SJSA1 (cell line): Measurements from ENCODE around the gene TM9SF2. TPM values are rescaled to one million over a fixed set of nuclear protein-coding genes. Genes with fewer than 3 reads are reported as not detected.

Source experiments
- DNase-seq, 2 experiments: peaks; one replicate each; pipeline ENCODE4 v3.0.0-alpha.2; 2015 to 2020; ENCODE audit warnings: low spot score in 2 of 2, low read depth in 1 of 2
- H3K27ac ChIP-seq: fragments of 250-450 bp; sonication (Bioruptor Pico); 2 replicates; pipeline ENCODE4 v1.5.1; 2020; ENCODE audit warnings: mild to moderate bottlenecking, moderate library complexity
- H3K27me3 ChIP-seq: fragments of 250-450 bp; sonication (Bioruptor Pico); replicated peaks from 2 replicates; pipeline ENCODE4 v1.5.1; 2020; ENCODE audit warnings: mild to moderate bottlenecking, moderate library complexity
- H3K36me3 ChIP-seq: fragments of 250-450 bp; sonication (Bioruptor Pico); 2 replicates; pipeline ENCODE4 v1.5.1; 2020; ENCODE audit warnings: mild to moderate bottlenecking
- H3K4me1 ChIP-seq: fragments of 250-450 bp; sonication (Bioruptor Pico); replicated peaks from 2 replicates; pipeline ENCODE4 v1.6.1; 2021; ENCODE audit warnings: mild to moderate bottlenecking
- H3K4me3 ChIP-seq: fragments of 250-450 bp; sonication (Bioruptor Pico); 2 replicates; pipeline ENCODE4 v1.5.1; 2020; ENCODE audit warnings: mild to moderate bottlenecking
- H3K9me3 ChIP-seq: fragments of 250-450 bp; sonication (Bioruptor Pico); replicated peaks from 2 replicates; pipeline ENCODE4 v1.5.1; 2020; ENCODE audit warnings: mild to moderate bottlenecking
- total RNA-seq: library from RNA; depleted of rRNA; stranded (reverse); fragments of >200 nt; shearing (Covaris generic); gene quantifications from 2 replicates; pipeline ENCODE4 v1.2.3, GENCODE V29; 2014

The TM9SF2 gene
- total RNA-seq, 1 experiment from 2014 or later, result 846 TPM

- Histone ChIP-seq H3K9me3 (no peaks in the 10 kb centered on the region), H3K4me1 (peaks cover 18% of the 10 kb centered on the region)
- DNase-seq, result no peak
These were observed 84.3 kb downstream of the TM9SF2 start for GRCh38 chr13:99585609-99586008.

GRCh38 chr13:99587021-99587420 is 85.7 kb downstream of the TM9SF2 start:
- H3K27me3 ChIP-seq, result peaks cover 3% of the 10 kb centered on the region; the same call in 1 of the 2 replicates
- DNase-seq, result peak in 1 of 2 experiments; percentile 58
- peaks cover 25% of the 10 kb centered on the region for H3K4me1 ChIP-seq
- no peak overlapping the region for H3K4me3 ChIP-seq
- H3K27ac ChIP-seq, result no peak overlapping the region
- no peaks in the 10 kb centered on the region for H3K36me3 ChIP-seq
- H3K9me3 ChIP-seq, result no peaks in the 10 kb centered on the region; the same call in 1 of the 2 replicates

More at GRCh38 chr13:99585609-99586008, 84.3 kb downstream of the TM9SF2 start:
- peaks cover 3% of the 10 kb centered on the region; the same call in 1 of the 2 replicates for H3K27me3 ChIP-seq
- H3K4me3 ChIP-seq, result no peak overlapping the region
- no peak overlapping the region for H3K27ac ChIP-seq
- H3K36me3 ChIP-seq, result no peaks in the 10 kb centered on the region

- Histone ChIP-seq H3K4me1 (peaks cover 25% of the 10 kb centered on the region), H3K9me3 (no peaks in the 10 kb centered on the region; the same call in 1 of the 2 replicates), H3K4me3 (no peak overlapping the region), H3K36me3 (no peaks in the 10 kb centered on the region), H3K27me3 (peaks cover 3% of the 10 kb centered on the region), H3K27ac (no peak overlapping the region)
- DNase-seq, result no peak
These were observed 86.8 kb downstream of the TM9SF2 start for GRCh38 chr13:99587893-99588606.

- H3K9me3 ChIP-seq, result no peaks in the 10 kb centered on the region; the same call in 1 of the 2 replicates
- no peak overlapping the region for H3K4me3 ChIP-seq
- peaks cover 25% of the 10 kb centered on the region for H3K4me1 ChIP-seq
- H3K27me3 ChIP-seq, result peaks cover 9% of the 10 kb centered on the region
- DNase-seq, result peak; percentile 70 to 78
- no peaks in the 10 kb centered on the region for H3K36me3 ChIP-seq
- H3K27ac ChIP-seq, result peak overlapping the region; percentile 48
These were observed 88.3 kb downstream of the TM9SF2 start for GRCh38 chr13:99589575-99589974.

DNA sequence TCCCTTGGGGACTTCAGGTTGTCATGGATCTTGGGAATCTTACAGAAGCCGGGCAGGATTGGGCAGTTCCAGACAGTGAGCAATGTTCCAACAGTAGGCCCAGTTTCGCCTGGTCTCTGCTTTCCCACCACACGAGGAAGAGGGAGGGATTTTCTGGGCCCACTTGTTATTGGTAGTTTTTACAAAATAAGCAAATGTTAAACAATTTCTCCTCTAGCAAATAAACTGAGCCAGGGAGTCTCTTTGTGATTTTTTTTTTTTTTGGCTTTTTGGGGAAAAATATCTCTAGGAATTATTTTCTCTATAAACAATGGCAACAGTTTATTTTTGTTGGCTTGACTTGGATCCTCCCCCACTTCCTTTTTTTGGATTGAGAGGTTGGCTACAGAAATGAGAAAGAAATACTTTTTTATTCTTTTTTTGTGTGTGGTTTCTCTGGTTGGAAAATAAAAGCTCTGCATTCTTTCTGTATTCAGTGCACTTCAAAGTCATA is 89.3 kb downstream of the TM9SF2 start:
- H3K4me3 ChIP-seq, result no peak overlapping the region
- peaks cover 25% of the 10 kb centered on the region for H3K4me1 ChIP-seq
- no peaks in the 10 kb centered on the region; the same call in 1 of the 2 replicates for H3K9me3 ChIP-seq
- no peaks in the 10 kb centered on the region for H3K36me3 ChIP-seq
- peak overlapping the region; percentile 48 for H3K27ac ChIP-seq
- peak; percentile 97 to 100 for DNase-seq
- peaks cover 8% of the 10 kb centered on the region for H3K27me3 ChIP-seq

DNA sequence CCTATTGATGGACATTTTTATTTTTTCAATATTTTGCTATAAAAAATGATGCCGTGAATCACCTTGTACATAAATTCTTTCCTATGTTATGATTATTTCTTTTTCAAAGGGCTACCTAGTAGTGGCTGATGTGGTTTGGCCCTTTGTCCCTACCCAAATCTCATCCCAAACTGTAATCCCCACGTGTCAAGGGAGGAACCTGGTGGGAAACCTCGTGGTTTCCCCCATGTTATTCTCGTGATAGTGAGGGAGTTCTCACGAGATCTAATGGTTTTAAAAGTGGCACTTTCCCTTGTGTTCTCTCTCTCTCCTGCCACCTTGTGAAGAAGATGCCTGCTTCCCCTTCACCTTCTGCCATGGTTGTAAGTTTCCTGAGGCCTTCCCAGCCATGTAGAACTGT is 94.9 kb downstream of the TM9SF2 start:
- Histone ChIP-seq H3K27me3 (peaks cover 11% of the 10 kb centered on the region; the same call in 1 of the 2 replicates), H3K9me3 (no peaks in the 10 kb centered on the region; the same call in 1 of the 2 replicates), H3K4me1 (peaks cover 3% of the 10 kb centered on the region), H3K36me3 (no peaks in the 10 kb centered on the region), H3K27ac (no peak overlapping the region), H3K4me3 (no peak overlapping the region)
- no peak for DNase-seq

DNA sequence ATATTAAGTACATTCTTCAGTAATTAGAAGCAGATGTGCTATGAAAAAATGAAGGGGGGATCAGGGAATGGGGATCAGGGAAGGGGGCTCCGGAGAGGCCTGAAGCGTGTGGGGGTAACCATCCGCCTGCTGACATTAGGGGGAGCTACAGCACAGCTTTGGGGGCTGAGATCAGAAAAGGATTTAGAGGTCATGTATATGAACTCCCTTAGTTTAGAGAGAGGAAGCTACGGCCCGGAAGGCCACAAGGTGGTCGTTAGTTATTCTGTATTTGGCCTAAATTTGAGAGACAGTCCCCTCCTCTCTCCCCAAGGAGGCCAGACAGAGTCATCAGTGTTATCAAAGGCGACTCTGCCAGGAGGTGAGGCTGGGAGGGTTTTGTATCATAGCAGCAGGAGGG is 99.0 kb downstream of the TM9SF2 start:
- no peaks in the 10 kb centered on the region for H3K36me3 ChIP-seq
- peaks cover 11% of the 10 kb centered on the region; the same call in 1 of the 2 replicates for H3K27me3 ChIP-seq

GRCh38 chr13:99601535-99601934 is 100.3 kb downstream of the TM9SF2 start:
- Histone ChIP-seq H3K27me3 (peaks cover 11% of the 10 kb centered on the region; the same call in 1 of the 2 replicates), H3K36me3 (no peaks in the 10 kb centered on the region), H3K4me3 (no peak overlapping the region), H3K4me1 (peaks cover 8% of the 10 kb centered on the region), H3K27ac (no peak overlapping the region), H3K9me3 (no peaks in the 10 kb centered on the region)
- no peak for DNase-seq

More for the DNA sequence above, 99.0 kb downstream of the TM9SF2 start:
- peak in 1 of 2 experiments; percentile 60 for DNase-seq
- Histone ChIP-seq H3K27ac (no peak overlapping the region), H3K4me3 (no peak overlapping the region), H3K4me1 (no peaks in the 10 kb centered on the region), H3K9me3 (no peaks in the 10 kb centered on the region)

DNA sequence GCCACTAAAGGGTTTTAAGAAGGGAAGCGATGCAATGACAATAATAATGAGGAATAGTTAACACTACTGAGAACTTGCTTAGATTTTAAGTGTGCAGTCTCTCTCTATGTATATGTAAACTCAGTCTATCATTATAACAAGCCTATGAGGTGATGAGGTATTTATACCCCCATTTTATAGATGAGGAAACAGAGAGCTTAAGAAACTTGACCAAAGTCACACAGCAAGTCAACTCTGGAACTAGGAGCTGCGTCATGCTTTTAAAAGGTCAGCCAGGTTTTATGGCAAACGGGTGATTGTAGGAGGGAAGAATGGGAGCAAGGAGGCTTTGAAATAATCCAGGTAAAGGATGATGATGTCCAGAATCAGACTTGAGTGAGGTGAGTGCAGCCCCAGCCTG is 103.4 kb downstream of the TM9SF2 start:
- no peak for DNase-seq
- H3K27ac ChIP-seq, result no peak overlapping the region
- H3K27me3 ChIP-seq, result peaks cover 11% of the 10 kb centered on the region; the same call in 1 of the 2 replicates
- H3K9me3 ChIP-seq, result 0 out of 2 replicates have a peak, but pooled peaks cover 3% of the 10 kb centered on the region
- H3K36me3 ChIP-seq, result 0 out of 2 replicates have a peak, but pooled peaks cover 2% of the 10 kb centered on the region
- H3K4me3 ChIP-seq, result no peak overlapping the region
- peaks cover 13% of the 10 kb centered on the region for H3K4me1 ChIP-seq

DNA sequence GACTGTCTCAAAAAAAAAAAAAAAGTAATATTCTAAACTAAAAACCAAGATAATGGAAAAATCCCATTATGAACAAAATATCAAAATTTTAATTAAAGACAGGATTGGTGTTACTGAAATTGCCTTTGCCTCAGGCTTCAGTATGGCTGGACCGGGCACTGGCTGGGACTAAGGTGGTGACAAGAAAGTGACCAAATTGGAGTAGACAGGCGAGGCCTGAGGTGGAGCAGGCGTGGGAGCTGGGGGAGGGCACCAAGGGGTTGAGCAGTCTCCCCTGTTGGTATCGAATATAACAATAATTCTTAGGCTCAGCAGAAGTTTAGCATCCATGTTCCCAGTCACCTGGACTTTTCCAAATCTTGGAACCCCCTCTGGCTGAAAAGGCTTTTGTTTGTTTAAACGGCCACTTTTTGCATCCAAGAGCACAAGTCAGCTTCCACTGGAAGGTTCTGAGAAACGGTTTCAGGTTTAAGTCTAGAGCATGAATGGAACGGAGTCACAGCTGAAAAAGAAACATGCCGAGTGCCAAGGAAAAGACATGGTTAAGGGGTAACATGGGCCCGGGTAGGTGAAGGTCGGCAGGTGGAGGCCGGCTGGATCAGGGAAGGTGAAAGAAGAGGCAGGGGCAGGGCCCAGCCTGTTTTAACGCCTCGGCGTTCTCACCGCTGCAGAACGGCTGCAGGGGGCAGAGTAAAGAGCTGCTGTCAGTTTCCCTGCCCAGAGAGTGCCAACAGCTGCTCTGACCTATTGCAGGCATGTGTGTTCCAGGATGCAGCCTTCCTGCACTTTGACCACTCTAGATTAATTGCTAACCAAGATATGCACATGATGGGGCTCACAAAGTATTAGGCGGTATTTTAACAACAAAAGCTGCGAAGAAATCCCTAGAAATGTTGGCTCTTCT is 104.4 kb downstream of the TM9SF2 start:
- peak overlapping the region; percentile 66 for H3K4me3 ChIP-seq
- 0 out of 2 replicates have a peak, but pooled peaks cover 3% of the 10 kb centered on the region for H3K9me3 ChIP-seq
- H3K4me1 ChIP-seq, result peaks cover 21% of the 10 kb centered on the region
- H3K27me3 ChIP-seq, result peaks cover 11% of the 10 kb centered on the region; the same call in 1 of the 2 replicates
- no peak overlapping the region for H3K27ac ChIP-seq
- H3K36me3 ChIP-seq, result 0 out of 2 replicates have a peak, but pooled peaks cover 2% of the 10 kb centered on the region
- peak in 1 of 2 experiments; percentile 83 for DNase-seq

DNA sequence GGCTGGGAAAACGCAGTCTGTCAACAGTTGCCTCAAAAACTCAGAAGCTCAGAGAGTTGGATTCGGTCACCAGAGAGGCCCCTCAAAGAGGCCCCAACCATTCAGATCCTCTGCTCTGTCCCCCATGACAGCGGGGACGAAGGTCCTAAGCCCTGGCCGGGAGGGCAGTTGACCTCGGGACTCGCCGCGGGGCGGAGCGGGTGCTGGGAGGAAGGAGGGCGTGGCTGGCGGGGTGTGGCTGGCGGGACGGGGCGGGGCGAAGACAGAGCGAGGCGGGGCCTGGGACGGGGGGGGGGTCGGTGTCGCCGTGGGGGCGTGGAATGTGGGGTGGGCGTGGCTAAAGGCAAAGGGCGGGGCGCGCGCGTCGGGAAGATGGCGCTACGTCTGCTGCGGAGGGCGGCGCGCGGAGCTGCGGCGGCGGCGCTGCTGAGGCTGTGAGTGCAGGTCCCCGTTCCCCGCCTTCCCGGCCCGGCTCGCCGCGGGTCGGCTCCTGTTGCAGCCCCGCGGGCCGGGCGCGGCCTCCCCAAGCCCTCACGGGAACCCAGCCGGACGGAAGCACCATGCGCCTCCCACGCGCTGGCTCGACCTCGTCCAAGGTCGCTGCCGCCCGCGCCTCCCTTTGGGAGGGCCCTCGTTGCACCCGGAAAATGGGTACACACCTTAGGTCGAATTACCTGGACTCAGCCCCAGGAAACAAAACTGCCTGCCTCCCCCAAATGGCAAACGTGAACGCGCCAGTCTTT is 105.2 kb downstream of the TM9SF2 start, which contains the start of gene CLYBL:
CLYBL (plus strand) TSS at position 367 of the 743 bp plus-strand sequence.
- Histone ChIP-seq H3K9me3 (0 out of 2 replicates have a peak, but pooled peaks cover 3% of the 10 kb centered on the region), H3K27me3 (peaks cover 12% of the 10 kb centered on the region), H3K36me3 (0 out of 2 replicates have a peak, but pooled peaks cover 2% of the 10 kb centered on the region), H3K4me3 (peak within 1 kb of the TSS; percentile 66), H3K27ac (no peak within 1 kb of the TSS), H3K4me1 (peaks cover 24% of the 10 kb centered on the region)
- peak; percentile 96 to 100 for DNase-seq

GRCh38 chr13:99608345-99608744 is 107.1 kb downstream of the TM9SF2 start:
- no peak overlapping the region for H3K4me3 ChIP-seq
- H3K27ac ChIP-seq, result no peak overlapping the region
- DNase-seq, result peak in 1 of 2 experiments; percentile 64
- peaks cover 24% of the 10 kb centered on the region for H3K4me1 ChIP-seq
- 0 out of 2 replicates have a peak, but pooled peaks cover 3% of the 10 kb centered on the region for H3K9me3 ChIP-seq
- peaks cover 12% of the 10 kb centered on the region for H3K27me3 ChIP-seq
- H3K36me3 ChIP-seq, result 0 out of 2 replicates have a peak, but pooled peaks cover 2% of the 10 kb centered on the region
